ENCODE measurements around the gene CAPN5. TPM values are rescaled to one million over a fixed set of nuclear protein-coding genes. Genes with fewer than 3 reads are reported as not detected.

The CAPN5 gene
- total RNA-seq, 2 donors from 2014 or later = 0.89 to 2.5 TPM

- Mint-ChIP-seq H3K27ac (peak overlapping the region in 1 of 2 donors; percentile 57), H3K9me3 (no peaks in the 10 kb centered on the region), H3K36me3 (no peaks in the 10 kb centered on the region)
- DNase-seq (ENCODE audit: low spot score in 2 of 2) (no peak), ATAC-seq (no peak)
Observed at GRCh38 chr11:77111946-77112345, 45.2 kb downstream of the CAPN5 start.

GRCh38 chr11:77112641-77113381, 46.0 kb downstream of the CAPN5 start:
- no peaks in the 10 kb centered on the region for H3K36me3 Mint-ChIP-seq
- no peak for DNase-seq (ENCODE audit: low spot score in 2 of 2)
- no peak for ATAC-seq
- peak overlapping the region in 1 of 2 donors; percentile 33 for H3K27ac Mint-ChIP-seq
- H3K9me3 Mint-ChIP-seq = no peaks in the 10 kb centered on the region

- ATAC-seq = no peak
- no peaks in the 10 kb centered on the region for H3K36me3 Mint-ChIP-seq
- DNase-seq (ENCODE audit: low spot score in 2 of 2) = no peak
- H3K9me3 Mint-ChIP-seq = no peaks in the 10 kb centered on the region
- peak overlapping the region in 1 of 2 donors; percentile 33 for H3K27ac Mint-ChIP-seq
Observed at GRCh38 chr11:77113382-77114088, 46.8 kb downstream of the CAPN5 start.

GRCh38 chr11:77114089-77114463, 47.3 kb downstream of the CAPN5 start:
- DNase-seq (ENCODE audit: low spot score in 2 of 2) (no peak), ATAC-seq (no peak)
- Mint-ChIP-seq H3K9me3 (no peaks in the 10 kb centered on the region), H3K27ac (no peak overlapping the region), H3K36me3 (no peaks in the 10 kb centered on the region)

- H3K36me3 Mint-ChIP-seq = no peaks in the 10 kb centered on the region
- no peak overlapping the region for H3K27ac Mint-ChIP-seq
Observed at GRCh38 chr11:77115181-77115611, 48.4 kb downstream of the CAPN5 start.

GRCh38 chr11:77115956-77116355, 49.2 kb downstream of the CAPN5 start:
- DNase-seq (ENCODE audit: low spot score in 2 of 2) = no peak
- Mint-ChIP-seq H3K9me3 (no peaks in the 10 kb centered on the region), H3K27ac (no peak overlapping the region), H3K36me3 (no peaks in the 10 kb centered on the region)
- no peak for ATAC-seq

More at GRCh38 chr11:77115181-77115611, 48.4 kb downstream of the CAPN5 start:
- ATAC-seq (peak in 1 of 2 donors; percentile 44), DNase-seq (ENCODE audit: low spot score in 2 of 2) (no peak)
- no peaks in the 10 kb centered on the region for H3K9me3 Mint-ChIP-seq

GRCh38 chr11:77117492-77117891, 50.7 kb downstream of the CAPN5 start:
- H3K9me3 Mint-ChIP-seq = no peaks in the 10 kb centered on the region
- no peak for ATAC-seq
- H3K36me3 Mint-ChIP-seq = no peaks in the 10 kb centered on the region
- no peak overlapping the region for H3K27ac Mint-ChIP-seq
- DNase-seq (ENCODE audit: low spot score in 2 of 2) = no peak

- ATAC-seq (no peak), DNase-seq (ENCODE audit: low spot score in 2 of 2) (no peak)
- no peaks in the 10 kb centered on the region for H3K9me3 Mint-ChIP-seq
- H3K27ac Mint-ChIP-seq = no peak overlapping the region
- no peaks in the 10 kb centered on the region for H3K36me3 Mint-ChIP-seq
Observed at GRCh38 chr11:77118086-77118485, 51.3 kb downstream of the CAPN5 start.

GRCh38 chr11:77118971-77119370, 52.2 kb downstream of the CAPN5 start:
- no peaks in the 10 kb centered on the region for H3K9me3 Mint-ChIP-seq
- H3K36me3 Mint-ChIP-seq = no peaks in the 10 kb centered on the region
- H3K27ac Mint-ChIP-seq = no peak overlapping the region
- ATAC-seq (no peak), DNase-seq (ENCODE audit: low spot score in 2 of 2) (no peak)

GRCh38 chr11:77119531-77119936, 52.8 kb downstream of the CAPN5 start:
- no peaks in the 10 kb centered on the region for H3K9me3 Mint-ChIP-seq
- H3K27ac Mint-ChIP-seq = no peak overlapping the region

GRCh38 chr11:77120571-77120970, 53.8 kb downstream of the CAPN5 start:
- ATAC-seq (no peak), DNase-seq (ENCODE audit: low spot score in 2 of 2) (no peak)
- no peaks in the 10 kb centered on the region for H3K36me3 Mint-ChIP-seq
- H3K27ac Mint-ChIP-seq = no peak overlapping the region
- no peaks in the 10 kb centered on the region for H3K9me3 Mint-ChIP-seq

More at GRCh38 chr11:77119531-77119936, 52.8 kb downstream of the CAPN5 start:
- no peak for ATAC-seq
- no peaks in the 10 kb centered on the region for H3K36me3 Mint-ChIP-seq
- DNase-seq (ENCODE audit: low spot score in 2 of 2) = no peak

- ATAC-seq = peak in 1 of 2 donors; percentile 18
- Mint-ChIP-seq H3K9me3 (no peaks in the 10 kb centered on the region), H3K27ac (no peak overlapping the region), H3K36me3 (no peaks in the 10 kb centered on the region)
- DNase-seq (ENCODE audit: low spot score in 2 of 2) = no peak
Observed at GRCh38 chr11:77121096-77121640, 54.4 kb downstream of the CAPN5 start.

- Mint-ChIP-seq H3K27ac (no peak overlapping the region), H3K36me3 (no peaks in the 10 kb centered on the region), H3K9me3 (no peaks in the 10 kb centered on the region)
- ATAC-seq = no peak
- DNase-seq (ENCODE audit: low spot score in 2 of 2) = no peak
Observed at GRCh38 chr11:77121876-77122575, 55.3 kb downstream of the CAPN5 start.

- no peak overlapping the region for H3K27ac Mint-ChIP-seq
- DNase-seq (ENCODE audit: low spot score in 2 of 2) (no peak), ATAC-seq (no peak)
- no peaks in the 10 kb centered on the region for H3K9me3 Mint-ChIP-seq
- H3K36me3 Mint-ChIP-seq = no peaks in the 10 kb centered on the region
Observed at GRCh38 chr11:77122576-77123212, 55.9 kb downstream of the CAPN5 start.

GRCh38 chr11:77123591-77123990, 56.8 kb downstream of the CAPN5 start:
- no peak for ATAC-seq
- Mint-ChIP-seq H3K36me3 (no peaks in the 10 kb centered on the region), H3K27ac (no peak overlapping the region), H3K9me3 (no peaks in the 10 kb centered on the region)
- no peak for DNase-seq (ENCODE audit: low spot score in 2 of 2)

GRCh38 chr11:77124041-77124440, 57.3 kb downstream of the CAPN5 start:
- ATAC-seq (no peak), DNase-seq (ENCODE audit: low spot score in 2 of 2) (no peak)
- Mint-ChIP-seq H3K36me3 (no peaks in the 10 kb centered on the region), H3K27ac (peak overlapping the region in 1 of 2 donors; percentile 2), H3K9me3 (no peaks in the 10 kb centered on the region)

Data from activated naive CD4-positive, alpha-beta T cell treated with anti-CD3 and anti-CD28 coated beads, Interleukin-2, amount 50 U/mL, for 72 hours (primary cell).